CD1c-positive myeloid dendritic cell (primary cell): Measurements from ENCODE around the gene COL4A2.

Experiments used
- DNase-seq: peaks from one replicate; pipeline ENCODE4 v3.0.0-alpha.2; 2016; ENCODE audit errors: extremely low spot score

Gene COL4A2

GRCh38 chr13:110419381-110419791, 112.3 kb downstream of the COL4A2 start:
- no peak for DNase-seq

GRCh38 chr13:110419946-110420345, 112.9 kb downstream of the COL4A2 start:
- DNase-seq: no peak

- no peak for DNase-seq
Measured at GRCh38 chr13:110420626-110421025, 113.5 kb downstream of the COL4A2 start.

- no peak for DNase-seq
Measured at GRCh38 chr13:110421061-110421460, 114.0 kb downstream of the COL4A2 start.

GRCh38 chr13:110421696-110422385, 114.8 kb downstream of the COL4A2 start:
- DNase-seq: no peak

GRCh38 chr13:110422913-110423688, 116.0 kb downstream of the COL4A2 start:
- DNase-seq: no peak

- DNase-seq: no peak
Measured at GRCh38 chr13:110423689-110424302, 116.7 kb downstream of the COL4A2 start.

- no peak for DNase-seq
Measured at GRCh38 chr13:110424569-110425443, 117.7 kb downstream of the COL4A2 start.

GRCh38 chr13:110425444-110425780, 118.3 kb downstream of the COL4A2 start:
- no peak for DNase-seq

GRCh38 chr13:110426735-110427134, 119.7 kb downstream of the COL4A2 start:
- no peak for DNase-seq

- no peak for DNase-seq
Measured at GRCh38 chr13:110428313-110428712, 121.2 kb downstream of the COL4A2 start.

- no peak for DNase-seq
Measured at GRCh38 chr13:110430391-110431336, 123.6 kb downstream of the COL4A2 start.

- DNase-seq: no peak
Measured at GRCh38 chr13:110431425-110432294, 124.6 kb downstream of the COL4A2 start.

GRCh38 chr13:110432522-110432921, 125.4 kb downstream of the COL4A2 start:
- DNase-seq: no peak

- no peak for DNase-seq
Measured at GRCh38 chr13:110433014-110433413, 125.9 kb downstream of the COL4A2 start.

- no peak for DNase-seq
Measured at GRCh38 chr13:110434629-110435028, 127.5 kb downstream of the COL4A2 start.

- DNase-seq: no peak
Measured at GRCh38 chr13:110435331-110435730, 128.2 kb downstream of the COL4A2 start.

GRCh38 chr13:110436276-110436675, 129.2 kb downstream of the COL4A2 start:
- no peak for DNase-seq

- no peak for DNase-seq
Measured at GRCh38 chr13:110436786-110437370, 129.8 kb downstream of the COL4A2 start.
